Measurements from ENCODE around the gene RRH. TPM values are rescaled to one million over a fixed set of nuclear protein-coding genes. Genes with fewer than 3 reads are reported as not detected.
"Not testable (repeated sequence)": the region's sequence is repeated elsewhere in the genome, so short reads cannot be mapped to it uniquely, and the experiment has no call there.

Gene RRH
- total RNA-seq, 2 experiments from 2014 or later = 0.26 TPM; not detected in 1

GRCh38 chr4:109847896-109848442 is 20.2 kb downstream of the RRH start, which contains the start of gene LRIT3:
LRIT3 (plus strand) TSS chr4:109848107; CDS start chr4:109848202, 95 bp downstream.
- ATAC-seq (no peak), DNase-seq (no peak)
- H3K9me3 Mint-ChIP-seq (ENCODE audit: insufficient read depth) = no peaks in the 10 kb centered on the region
- no peak within 1 kb of the TSS for H3K4me3 Mint-ChIP-seq
- H3K27me3 Mint-ChIP-seq (ENCODE audit: low read depth) = no peaks in the 10 kb centered on the region
- no peaks in the 10 kb centered on the region for H3K36me3 Mint-ChIP-seq (ENCODE audit: low read depth)
- no peaks in the 10 kb centered on the region for H3K4me1 Mint-ChIP-seq (ENCODE audit: low read depth)
- ChIA-PET CTCF (no interaction called here), POLR2A (no interaction called here)
- no peak within 1 kb of the TSS for H3K27ac Mint-ChIP-seq

GRCh38 chr4:109848501-109848900 is 20.7 kb downstream of the RRH start:
- ChIA-PET POLR2A (no interaction called here), CTCF (no interaction called here)
- Mint-ChIP-seq H3K27me3 (ENCODE audit: low read depth) (no peaks in the 10 kb centered on the region), H3K36me3 (ENCODE audit: low read depth) (no peaks in the 10 kb centered on the region), H3K4me1 (ENCODE audit: low read depth) (no peaks in the 10 kb centered on the region), H3K27ac (no peak overlapping the region), H3K9me3 (ENCODE audit: insufficient read depth) (no peaks in the 10 kb centered on the region), H3K4me3 (no peak overlapping the region)
- DNase-seq (no peak), ATAC-seq (no peak)

DNA sequence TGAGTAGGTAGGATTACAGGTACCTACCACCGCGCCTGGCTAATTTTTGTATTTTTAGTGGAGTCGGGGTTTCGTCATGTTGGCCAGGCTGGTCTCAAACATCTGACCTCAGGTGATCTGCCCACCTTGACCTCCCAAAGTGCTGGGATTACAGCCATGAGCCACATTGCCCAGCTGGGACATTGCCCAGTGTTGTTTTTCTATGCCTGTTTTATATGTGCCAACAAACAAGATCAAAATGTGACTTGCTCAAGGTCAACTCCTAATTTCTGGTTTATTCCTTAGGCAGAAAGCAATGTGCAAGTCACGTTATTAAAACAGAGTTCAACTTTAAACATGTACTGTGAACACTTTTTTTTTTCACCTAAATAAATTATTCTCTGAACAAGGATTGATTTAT is 22.8 kb downstream of the RRH start:
- Mint-ChIP-seq H3K27ac (no peak overlapping the region), H3K9me3 (ENCODE audit: insufficient read depth) (no peaks in the 10 kb centered on the region), H3K36me3 (ENCODE audit: low read depth) (no peaks in the 10 kb centered on the region), H3K4me3 (no peak overlapping the region), H3K27me3 (ENCODE audit: low read depth) (no peaks in the 10 kb centered on the region), H3K4me1 (ENCODE audit: low read depth) (no peaks in the 10 kb centered on the region)
- ChIA-PET POLR2A (no interaction called here), CTCF (no interaction called here)
- no peak for ATAC-seq
- DNase-seq = no peak

DNA sequence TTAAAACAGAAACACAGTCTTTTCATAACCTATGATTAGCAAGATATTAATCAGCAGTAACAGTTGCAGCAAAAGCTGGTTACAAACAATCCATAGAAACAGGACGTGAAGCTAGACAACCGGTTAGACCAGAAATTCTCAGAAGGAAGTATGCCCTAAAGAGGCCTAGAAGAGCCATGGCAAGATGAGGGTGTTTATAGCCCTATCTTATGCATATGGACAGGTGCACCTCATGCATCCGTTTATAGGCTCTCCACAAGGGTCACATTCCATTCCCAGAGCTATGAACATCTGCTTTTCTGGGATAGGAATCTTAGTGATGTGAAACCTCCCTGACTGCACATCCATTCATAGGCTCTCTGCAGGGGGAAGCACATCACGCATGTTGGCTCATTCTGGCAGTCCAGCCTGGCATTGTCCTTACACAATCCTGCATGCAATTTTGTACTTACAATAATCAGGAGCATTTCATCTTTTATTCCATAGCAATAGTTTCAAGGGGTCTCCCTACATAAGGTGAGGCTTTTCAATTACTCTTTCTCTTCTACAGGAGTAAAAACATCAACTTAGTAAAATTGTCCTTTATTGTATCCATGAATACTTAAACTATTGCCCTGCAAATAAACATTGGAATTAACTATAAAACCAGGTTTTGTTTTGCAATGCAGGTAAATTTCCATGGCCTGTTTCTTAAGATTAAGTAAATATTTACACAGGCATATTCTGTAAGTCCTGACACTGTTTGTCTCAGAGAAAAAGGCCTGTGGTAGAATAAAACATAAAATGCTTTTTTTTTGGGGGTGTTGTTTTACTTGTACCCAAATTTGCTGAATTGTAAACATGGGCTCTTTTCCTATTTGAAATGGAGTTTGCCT is 31.9 kb downstream of the RRH start:
- CTCF ChIA-PET; H3K4me3 Mint-ChIP-seq; H3K36me3 Mint-ChIP-seq (ENCODE audit: low read depth); H3K27me3 Mint-ChIP-seq (ENCODE audit: low read depth); H3K4me1 Mint-ChIP-seq (ENCODE audit: low read depth); H3K27ac Mint-ChIP-seq; POLR2A ChIA-PET; DNase-seq; ATAC-seq: not testable (repeated sequence)
- H3K9me3 Mint-ChIP-seq (ENCODE audit: insufficient read depth) = peaks cover 10% of the 10 kb centered on the region

DNA sequence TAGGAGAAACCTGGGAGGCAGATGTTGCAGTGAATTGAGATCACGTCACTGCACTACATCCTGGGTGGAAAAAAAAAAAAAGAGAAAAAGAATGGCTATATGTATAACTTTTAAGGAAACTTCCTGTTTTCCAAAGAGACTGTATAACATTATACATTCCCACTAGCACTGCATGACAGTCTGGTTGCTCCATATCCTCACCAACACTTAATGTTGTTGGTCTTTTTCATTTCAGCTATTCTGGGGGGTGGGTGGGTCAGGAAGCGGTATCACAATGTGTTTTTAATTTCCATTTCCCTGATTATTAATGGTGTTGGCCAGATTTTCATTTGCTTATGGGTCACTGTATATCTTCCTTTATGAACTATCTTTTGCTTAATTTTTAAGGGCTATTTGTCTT is 33.5 kb downstream of the RRH start:
- Mint-ChIP-seq H3K4me3 (no peak overlapping the region), H3K9me3 (ENCODE audit: insufficient read depth) (peaks cover 10% of the 10 kb centered on the region), H3K36me3 (ENCODE audit: low read depth) (peaks cover 3% of the 10 kb centered on the region), H3K27me3 (ENCODE audit: low read depth) (no peaks in the 10 kb centered on the region), H3K4me1 (ENCODE audit: low read depth) (no peaks in the 10 kb centered on the region), H3K27ac (no peak overlapping the region)
- DNase-seq (no peak), ATAC-seq (no peak)
- CTCF ChIA-PET = no interaction called here
- POLR2A ChIA-PET = no interaction called here

- peaks cover 3% of the 10 kb centered on the region for H3K36me3 Mint-ChIP-seq (ENCODE audit: low read depth)
- H3K4me1 Mint-ChIP-seq (ENCODE audit: low read depth) = no peaks in the 10 kb centered on the region
- peaks cover 10% of the 10 kb centered on the region for H3K9me3 Mint-ChIP-seq (ENCODE audit: insufficient read depth)
- POLR2A ChIA-PET = no interaction called here
- no peaks in the 10 kb centered on the region for H3K27me3 Mint-ChIP-seq (ENCODE audit: low read depth)
- ATAC-seq (no peak), DNase-seq (no peak)
- H3K4me3 Mint-ChIP-seq = no peak overlapping the region
- CTCF ChIA-PET = no interaction called here
- H3K27ac Mint-ChIP-seq = no peak overlapping the region
Observed at GRCh38 chr4:109861916-109862511, 34.2 kb downstream of the RRH start.

- POLR2A ChIA-PET = no interaction called here
- Mint-ChIP-seq H3K27ac (no peak overlapping the region), H3K4me1 (ENCODE audit: low read depth) (no peaks in the 10 kb centered on the region), H3K36me3 (ENCODE audit: low read depth) (peaks cover 3% of the 10 kb centered on the region), H3K27me3 (ENCODE audit: low read depth) (no peaks in the 10 kb centered on the region), H3K4me3 (no peak overlapping the region), H3K9me3 (ENCODE audit: insufficient read depth) (peaks cover 10% of the 10 kb centered on the region)
- CTCF ChIA-PET = no interaction called here
- no peak for ATAC-seq
- no peak for DNase-seq
Observed at GRCh38 chr4:109864134-109864533, 36.4 kb downstream of the RRH start.

GRCh38 chr4:109870061-109870460 is 42.3 kb downstream of the RRH start:
- ATAC-seq = no peak
- CTCF ChIA-PET = no interaction called here
- no peaks in the 10 kb centered on the region for H3K36me3 Mint-ChIP-seq (ENCODE audit: low read depth)
- no peak overlapping the region for H3K4me3 Mint-ChIP-seq
- no peak for DNase-seq
- H3K27me3 Mint-ChIP-seq (ENCODE audit: low read depth) = no peaks in the 10 kb centered on the region
- H3K4me1 Mint-ChIP-seq (ENCODE audit: low read depth) = no peaks in the 10 kb centered on the region
- no peaks in the 10 kb centered on the region for H3K9me3 Mint-ChIP-seq (ENCODE audit: insufficient read depth)
- POLR2A ChIA-PET = no interaction called here
- no peak overlapping the region for H3K27ac Mint-ChIP-seq

- ChIA-PET CTCF (no interaction called here), POLR2A (no interaction called here)
- Mint-ChIP-seq H3K9me3 (ENCODE audit: insufficient read depth) (no peaks in the 10 kb centered on the region), H3K4me3 (no peak overlapping the region), H3K4me1 (ENCODE audit: low read depth) (no peaks in the 10 kb centered on the region), H3K36me3 (ENCODE audit: low read depth) (no peaks in the 10 kb centered on the region), H3K27ac (no peak overlapping the region), H3K27me3 (ENCODE audit: low read depth) (no peaks in the 10 kb centered on the region)
- DNase-seq = no peak
- ATAC-seq = no peak
Observed at GRCh38 chr4:109872065-109872464, 44.3 kb downstream of the RRH start.

GRCh38 chr4:109872950-109873656 is 45.3 kb downstream of the RRH start:
- no peaks in the 10 kb centered on the region for H3K36me3 Mint-ChIP-seq (ENCODE audit: low read depth)
- POLR2A ChIA-PET = no interaction called here
- DNase-seq = no peak
- H3K9me3 Mint-ChIP-seq (ENCODE audit: insufficient read depth) = no peaks in the 10 kb centered on the region
- no peaks in the 10 kb centered on the region for H3K4me1 Mint-ChIP-seq (ENCODE audit: low read depth)
- no peak for ATAC-seq
- H3K4me3 Mint-ChIP-seq = no peak overlapping the region
- CTCF ChIA-PET = no interaction called here
- H3K27ac Mint-ChIP-seq = no peak overlapping the region
- no peaks in the 10 kb centered on the region for H3K27me3 Mint-ChIP-seq (ENCODE audit: low read depth)

DNA sequence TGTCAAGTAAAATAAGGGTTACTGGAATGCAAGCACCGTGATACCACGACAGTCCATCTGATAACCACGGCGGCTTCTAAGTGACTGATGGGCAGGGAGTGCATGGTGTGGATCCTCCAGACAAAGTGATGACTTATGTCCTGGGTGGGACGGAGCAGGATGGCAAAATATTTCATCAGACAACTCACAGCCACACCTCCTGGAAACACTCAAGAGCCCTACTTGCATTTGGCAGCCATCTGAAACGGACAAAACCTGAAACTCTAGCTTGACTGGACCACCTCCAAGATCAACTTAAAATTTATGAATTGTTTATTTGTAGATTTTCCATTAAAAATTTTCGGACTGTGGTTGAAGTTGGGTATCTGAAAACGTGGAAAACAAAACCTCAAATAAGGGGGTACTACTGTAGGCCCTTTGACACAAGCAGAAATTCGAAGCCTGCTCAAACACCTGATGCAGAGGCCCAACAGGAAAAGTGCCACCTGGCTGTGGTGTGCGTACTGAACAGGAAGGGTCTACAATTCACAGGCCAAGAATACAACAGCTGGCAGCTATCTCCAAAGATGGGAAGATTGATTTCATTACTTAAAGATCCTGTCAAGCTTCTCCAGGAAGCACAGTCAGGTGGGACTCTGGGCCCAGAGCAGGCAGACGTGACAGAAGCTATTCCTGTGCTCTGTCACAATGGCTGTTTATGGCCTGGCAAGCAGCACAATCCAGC is 46.2 kb downstream of the RRH start:
- Mint-ChIP-seq H3K36me3 (ENCODE audit: low read depth) (no peaks in the 10 kb centered on the region), H3K27ac (no peak overlapping the region), H3K9me3 (ENCODE audit: insufficient read depth) (no peaks in the 10 kb centered on the region), H3K4me3 (no peak overlapping the region), H3K27me3 (ENCODE audit: low read depth) (peaks cover 2% of the 10 kb centered on the region), H3K4me1 (ENCODE audit: low read depth) (no peaks in the 10 kb centered on the region)
- ATAC-seq (no peak), DNase-seq (no peak)
- POLR2A ChIA-PET = no interaction called here
- CTCF ChIA-PET = no interaction called here

GRCh38 chr4:109875106-109875505 is 47.3 kb downstream of the RRH start:
- POLR2A ChIA-PET = no interaction called here

More at GRCh38 chr4:109875106-109875505, 47.3 kb downstream of the RRH start:
- DNase-seq (no peak), ATAC-seq (no peak)
- Mint-ChIP-seq H3K4me3 (no peak overlapping the region), H3K27ac (no peak overlapping the region), H3K36me3 (ENCODE audit: low read depth) (no peaks in the 10 kb centered on the region), H3K27me3 (ENCODE audit: low read depth) (peaks cover 2% of the 10 kb centered on the region), H3K9me3 (ENCODE audit: insufficient read depth) (no peaks in the 10 kb centered on the region), H3K4me1 (ENCODE audit: low read depth) (no peaks in the 10 kb centered on the region)
- CTCF ChIA-PET = no interaction called here

Data from activated CD8-positive, alpha-beta T cell treated with anti-CD3 and anti-CD28 coated beads, Interleukin-2, amount 10 ng/mL, durations not matched to agents 7 days and 5 days (primary cell).